HG03064 (cell line): ENCODE results near the gene ARHGAP9.
"Not testable (repeated sequence)": the region's sequence is repeated elsewhere in the genome, so short reads cannot be mapped to it uniquely, and the experiment has no call there.

Experiments
- ATAC-seq: cut with Tn5 transposase; IDR thresholded peaks from one replicate; pipeline ENCODE4 v1.9.1; 2021; ENCODE audit warnings: low read depth; ENCODE audit not compliant: unreplicated experiment

ARHGAP9 gene

DNA sequence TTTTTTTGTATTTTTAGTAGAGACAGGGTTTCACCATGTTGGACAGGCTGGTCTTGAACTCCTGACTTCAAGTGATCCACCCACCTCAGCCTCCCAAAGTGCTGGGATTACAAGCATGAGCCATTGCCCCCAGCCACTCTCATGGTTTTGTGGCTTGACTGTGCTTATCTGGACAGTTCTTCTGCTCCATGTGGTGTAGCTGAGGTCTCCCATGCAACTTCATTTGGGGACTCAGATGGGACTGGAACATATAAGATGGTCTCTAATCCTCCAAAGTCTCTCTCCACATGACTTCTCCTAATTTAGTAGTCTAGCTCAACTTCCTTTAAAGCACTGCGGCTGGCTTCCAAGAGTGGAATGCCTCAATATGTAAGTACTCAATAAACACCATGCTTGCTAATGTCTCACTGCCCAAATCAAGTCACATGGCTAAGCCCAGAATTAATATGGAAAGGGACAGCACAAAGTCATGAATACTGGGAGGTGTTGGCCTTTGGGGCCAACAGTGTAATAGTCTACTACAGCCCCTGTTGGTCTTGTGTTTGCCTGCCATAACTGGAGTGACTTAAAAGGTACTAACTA is 37.7 kb downstream of the ARHGAP9 start:
- ATAC-seq = no peak

DNA sequence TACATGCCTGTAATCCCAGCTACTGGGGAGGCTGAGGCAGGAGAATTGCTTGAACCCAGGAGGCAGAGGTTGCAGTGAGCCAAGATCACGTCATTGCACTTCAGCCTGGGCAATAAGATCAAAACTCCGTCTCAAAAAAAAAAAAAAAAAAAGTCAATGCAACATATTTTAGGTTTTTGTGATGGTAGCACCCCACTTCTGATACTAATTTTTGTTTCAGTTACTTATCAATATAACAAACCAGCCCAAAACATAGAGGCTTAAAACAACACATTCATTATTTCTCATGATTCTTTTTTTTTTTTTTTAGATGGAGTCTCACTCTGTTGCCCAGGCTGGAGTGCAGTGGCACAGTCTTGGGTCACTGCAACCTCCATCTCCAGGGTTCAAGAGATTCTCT is 38.3 kb downstream of the ARHGAP9 start:
- not testable (repeated sequence) for ATAC-seq

DNA sequence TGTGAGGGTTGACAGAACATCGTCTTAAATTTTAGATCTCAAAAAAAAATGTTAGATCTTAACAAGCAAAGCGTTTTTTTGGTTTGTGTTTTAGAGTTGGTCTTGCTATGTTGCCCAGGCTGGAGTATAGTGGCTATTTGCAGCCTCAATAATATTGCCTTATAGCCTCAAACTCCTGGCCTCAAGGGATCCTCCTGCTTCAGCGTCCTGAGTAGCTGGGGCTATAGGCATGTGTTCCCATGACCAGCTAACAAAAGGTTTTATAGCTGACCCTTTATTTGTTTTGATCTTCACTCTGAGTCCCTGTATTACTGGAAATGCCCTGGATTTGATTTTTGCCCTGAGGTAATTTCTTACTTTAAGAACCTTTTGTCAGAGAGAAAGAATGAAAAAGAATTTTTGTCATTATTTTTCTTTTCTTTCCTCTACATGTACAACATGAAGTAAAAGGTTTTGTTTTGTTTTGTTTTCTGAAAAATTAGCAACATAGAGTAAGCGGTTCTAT is 39.9 kb downstream of the ARHGAP9 start:
- ATAC-seq = no peak

- no peak for ATAC-seq
Observed at GRCh38 chr12:57438400-57438799, 41.3 kb downstream of the ARHGAP9 start.

DNA sequence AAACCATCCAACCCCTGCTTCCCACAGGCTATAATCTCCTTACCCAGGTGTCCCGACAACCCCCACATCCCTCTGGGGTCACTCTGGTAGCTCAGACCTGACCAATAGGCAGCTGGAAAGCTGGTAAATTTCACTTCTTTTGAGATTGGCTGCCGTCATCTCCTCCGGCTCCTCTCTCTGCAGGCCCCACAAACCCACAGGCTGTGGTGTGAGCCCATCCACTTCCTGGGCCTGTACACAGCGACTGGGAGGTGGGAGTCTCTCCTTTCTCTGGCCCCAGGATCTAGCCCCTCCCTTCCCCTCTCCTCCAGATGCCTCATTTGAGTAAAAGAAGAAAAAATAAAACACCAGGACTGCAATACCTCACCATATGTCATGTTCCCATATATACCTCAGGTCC is 44.4 kb downstream of the ARHGAP9 start:
- no peak for ATAC-seq

GRCh38 chr12:57434517-57435223 is 45.0 kb downstream of the ARHGAP9 start, which contains the start of gene INHBC:
INHBC (plus strand) TSS chr12:57434784; CDS start chr12:57434887, 103 bp downstream.
- no peak for ATAC-seq

DNA sequence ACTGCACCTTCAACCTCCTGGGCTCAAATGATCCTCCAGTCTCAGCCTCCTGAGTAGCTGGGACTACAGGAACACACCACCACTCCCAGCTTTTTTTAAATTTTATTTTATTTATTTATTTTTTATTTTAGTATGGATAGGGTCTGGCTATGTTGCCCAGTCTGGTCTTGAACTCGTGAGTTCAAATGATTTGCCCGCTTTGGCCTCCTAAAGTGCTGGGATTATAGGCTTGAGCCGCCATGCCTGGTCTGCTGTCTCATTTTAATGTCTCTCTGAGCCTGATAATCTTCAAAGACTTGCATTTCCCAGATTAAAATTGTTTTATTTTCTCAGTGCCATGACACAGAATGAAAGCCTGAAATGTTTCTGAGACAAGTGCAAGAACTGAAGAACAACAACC is 46.3 kb downstream of the ARHGAP9 start:
- ATAC-seq = no peak

DNA sequence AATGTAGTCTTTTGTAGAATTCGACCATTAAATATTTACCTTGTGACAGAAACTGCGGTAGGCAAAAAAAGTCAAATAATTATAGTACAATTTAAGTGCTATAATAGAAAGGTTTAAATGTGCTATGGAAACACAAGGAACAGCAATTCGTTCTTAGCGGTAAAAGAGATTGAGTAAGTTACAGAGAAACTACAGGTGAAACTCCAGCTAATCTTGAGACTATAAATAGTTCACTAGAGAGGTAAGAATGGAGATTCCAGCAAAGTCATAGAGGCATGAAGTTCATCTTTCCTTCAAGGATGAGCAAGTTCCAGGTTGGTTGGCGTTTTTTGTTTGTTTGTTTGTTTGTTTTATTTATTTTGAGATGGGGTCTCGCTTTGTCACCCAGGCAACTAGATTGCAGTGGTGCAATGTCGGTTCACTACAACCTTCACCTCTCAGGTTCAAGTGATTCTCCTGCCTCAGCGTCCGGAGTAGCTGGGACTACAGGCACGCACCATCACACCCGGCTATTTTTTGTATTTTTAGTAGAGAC is 47.9 kb downstream of the ARHGAP9 start:
- ATAC-seq = no peak

DNA sequence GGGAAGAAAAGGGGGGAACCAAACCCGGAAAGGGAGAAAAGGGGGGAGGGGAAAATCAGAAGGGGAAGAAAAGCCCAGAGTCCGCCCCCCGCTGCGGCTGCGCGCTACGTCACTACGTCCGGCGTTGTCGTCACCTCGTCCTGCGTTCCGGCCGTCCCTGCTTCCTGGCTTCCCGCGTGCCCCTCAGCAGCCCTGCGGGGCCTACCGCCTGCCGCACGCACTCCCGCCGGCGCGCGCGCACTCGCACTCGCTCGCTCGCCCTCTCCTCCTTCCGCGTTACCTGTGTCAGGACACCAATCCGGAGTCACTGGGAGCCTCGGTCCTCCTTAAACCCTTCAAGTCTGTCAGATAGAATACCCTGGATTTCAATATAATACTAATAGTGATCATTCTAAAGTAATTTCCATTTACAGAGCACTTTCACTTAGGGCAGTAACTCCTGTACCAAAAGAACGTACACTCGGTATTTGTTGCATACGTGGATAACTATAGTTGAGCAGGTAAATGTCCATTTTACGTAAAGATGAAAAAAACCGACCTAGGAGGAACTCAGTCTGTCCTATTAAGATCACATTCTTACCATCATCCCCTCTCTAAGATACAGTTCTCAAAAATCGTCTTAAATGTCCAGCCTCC is 48.6 kb downstream of the ARHGAP9 start, which contains the start of gene R3HDM2:
TSS of gene R3HDM2 (minus strand) at position 113 of the 636 bp plus-strand sequence. CDS start 120,615 bp downstream, outside the sequence.
- ATAC-seq = peak; percentile 90

DNA sequence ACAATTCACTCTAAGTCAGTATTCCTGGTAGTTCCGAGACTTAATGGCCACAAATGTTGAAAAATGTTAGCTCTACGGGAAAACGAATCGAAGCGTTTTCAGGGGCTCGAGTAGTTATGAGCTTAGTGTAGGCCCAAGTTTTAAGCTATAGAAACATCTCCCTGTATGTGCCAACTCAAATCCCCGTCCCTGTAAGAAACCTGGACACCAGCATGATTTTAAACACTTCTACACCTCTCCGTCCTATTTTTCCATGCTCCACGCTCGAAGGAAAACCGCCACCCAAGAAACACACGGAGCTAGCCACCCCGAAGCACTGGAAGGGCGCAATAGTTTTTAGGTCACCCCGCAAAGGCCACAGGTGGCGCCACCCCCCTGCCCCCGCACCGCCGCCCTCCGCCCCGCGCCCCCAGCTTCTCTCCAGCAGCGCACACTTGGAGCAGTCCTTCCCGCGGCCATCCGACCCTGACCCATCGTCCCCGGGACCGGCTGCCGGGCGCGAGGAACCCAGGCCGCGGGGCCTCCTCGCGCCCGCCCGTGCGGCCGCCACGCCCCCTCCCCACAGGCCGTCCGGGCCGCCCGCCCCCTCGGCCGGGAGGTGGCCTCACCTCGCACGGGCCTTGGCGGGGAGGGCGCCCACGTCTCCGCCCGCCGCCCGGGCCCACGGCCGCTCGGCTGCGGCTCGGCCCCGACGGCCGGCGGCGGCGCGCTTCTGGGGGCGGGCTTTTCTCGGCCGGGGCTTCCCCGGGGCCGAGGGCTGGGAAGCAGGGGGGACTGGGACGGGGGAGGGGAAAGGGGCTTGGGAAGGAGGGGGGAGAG is 49.3 kb downstream of the ARHGAP9 start:
- ATAC-seq = peak; percentile 50

DNA sequence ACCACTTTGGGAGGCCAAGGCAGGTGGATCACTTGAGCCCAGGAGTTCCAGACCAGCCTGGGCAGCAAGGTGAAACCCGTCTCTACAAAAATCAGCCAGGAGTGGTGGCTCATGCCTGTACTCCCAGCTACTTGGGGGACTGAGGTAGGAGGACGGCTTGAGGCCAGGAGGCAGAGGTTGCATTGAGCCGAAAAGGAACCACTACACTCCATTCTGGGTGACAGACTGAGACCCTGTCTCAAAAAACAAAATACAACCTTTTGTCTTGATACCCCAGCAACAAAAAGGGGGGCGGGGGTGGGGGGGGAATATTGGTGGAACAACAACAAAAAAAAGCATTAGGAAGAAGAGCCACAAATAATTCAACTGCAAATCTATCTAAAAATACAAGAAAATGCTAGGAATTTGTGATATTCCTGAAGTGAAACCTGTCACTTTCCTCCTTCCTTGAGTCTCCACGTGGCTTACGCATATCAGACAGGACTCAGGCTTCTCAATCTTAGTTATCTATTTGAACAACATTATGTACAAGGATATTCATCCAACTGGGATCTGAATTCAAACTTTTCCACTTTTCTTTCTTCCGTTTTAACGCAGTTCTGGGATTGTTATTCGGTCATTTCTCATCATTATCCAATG is 50.1 kb downstream of the ARHGAP9 start:
- ATAC-seq = no peak

- ATAC-seq = no peak
Observed at GRCh38 chr12:57428965-57429364, 50.7 kb downstream of the ARHGAP9 start.

- not testable (repeated sequence) for ATAC-seq
Observed at GRCh38 chr12:57426948-57427347, 52.7 kb downstream of the ARHGAP9 start.
